NOMO-1 treated with DMSO at 0.1 percent for 48 hours (cell line): ENCODE measurements around the gene CREBBP.

Experiments
- DNase-seq: peaks from one replicate; lab custom pipeline; 2025; ENCODE audit not compliant: unreplicated experiment; lab: John Stamatoyannopoulos, UW

Gene CREBBP

DNA sequence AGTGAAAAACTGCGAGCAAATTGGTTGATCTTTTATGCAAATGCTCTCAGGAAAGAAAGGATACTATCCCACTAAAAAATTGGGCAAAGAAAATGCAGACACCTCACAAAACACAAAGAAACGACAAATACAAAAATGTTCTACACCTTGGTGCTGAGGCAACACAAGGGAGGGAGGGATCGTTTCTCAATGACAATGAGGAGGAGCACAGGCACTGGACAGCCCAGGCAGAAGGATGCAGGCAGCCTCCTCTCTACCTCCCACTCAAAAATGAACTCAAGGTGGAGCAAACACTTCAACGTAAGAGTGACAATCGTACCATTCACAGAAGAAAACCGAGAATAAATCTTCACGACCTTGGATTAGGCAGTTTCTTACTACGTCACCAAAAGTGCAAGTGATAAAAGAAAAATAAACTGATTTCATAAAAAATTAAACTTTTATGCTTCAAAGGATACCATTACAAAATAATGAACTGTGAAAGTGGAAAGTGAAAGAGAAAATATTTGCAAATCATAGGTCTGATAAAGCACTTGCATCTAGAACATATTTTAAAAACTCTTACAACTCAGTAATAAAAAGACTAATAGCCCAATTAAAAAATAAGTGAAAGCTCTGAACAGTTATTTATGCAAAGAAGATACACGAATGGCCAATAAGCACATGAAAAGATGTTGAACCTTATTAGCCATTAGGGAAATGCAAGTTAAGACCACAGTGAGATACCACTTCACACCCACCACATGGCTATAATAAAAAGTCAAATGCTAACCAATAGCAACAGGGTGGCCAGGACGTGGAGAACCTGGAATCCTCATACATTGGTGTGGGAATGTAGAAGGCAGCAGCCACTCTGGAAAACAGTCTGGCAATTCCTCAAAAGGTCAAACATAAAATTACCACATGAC is 82.4 kb downstream of the CREBBP start:
- no peak for DNase-seq

DNA sequence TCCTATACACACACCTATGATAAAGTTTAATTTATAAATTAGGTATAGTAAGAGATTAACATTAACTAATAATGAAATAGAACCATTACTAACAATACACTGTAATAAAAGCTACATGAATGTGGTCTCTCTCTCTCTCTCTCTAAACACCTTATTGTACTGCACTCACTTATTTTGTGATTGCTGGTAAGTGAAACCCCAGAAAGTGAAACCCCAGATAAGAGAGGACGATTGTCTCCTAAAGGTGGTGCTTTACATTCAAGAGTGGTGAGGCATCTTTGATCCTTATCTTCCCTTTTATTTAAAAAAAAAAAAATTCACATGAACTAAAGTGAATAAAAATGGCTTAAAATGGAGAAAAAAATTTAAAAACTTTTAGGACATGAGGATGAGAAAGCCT is 83.0 kb downstream of the CREBBP start:
- DNase-seq: no peak

DNA sequence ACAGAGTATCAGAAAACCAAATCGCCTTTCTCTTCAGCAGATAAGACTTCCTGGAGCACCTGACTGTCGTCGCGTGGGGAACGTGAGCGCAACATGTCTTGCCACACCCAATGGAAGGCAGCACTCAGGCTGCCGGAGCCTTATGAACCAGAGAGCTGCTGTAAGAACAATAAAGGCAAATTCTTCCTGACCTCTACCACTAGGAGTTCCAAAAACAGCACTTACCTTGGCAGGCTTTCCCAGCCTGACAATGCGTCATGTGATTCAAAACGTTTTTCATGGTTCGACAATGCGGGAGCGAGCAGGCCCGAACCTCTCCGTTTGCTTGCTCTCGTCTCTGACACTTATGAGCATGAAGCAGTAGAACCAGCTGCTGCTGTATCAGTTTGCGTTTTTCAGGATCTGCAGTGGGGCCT is 87.3 kb downstream of the CREBBP start:
- no peak for DNase-seq

DNA sequence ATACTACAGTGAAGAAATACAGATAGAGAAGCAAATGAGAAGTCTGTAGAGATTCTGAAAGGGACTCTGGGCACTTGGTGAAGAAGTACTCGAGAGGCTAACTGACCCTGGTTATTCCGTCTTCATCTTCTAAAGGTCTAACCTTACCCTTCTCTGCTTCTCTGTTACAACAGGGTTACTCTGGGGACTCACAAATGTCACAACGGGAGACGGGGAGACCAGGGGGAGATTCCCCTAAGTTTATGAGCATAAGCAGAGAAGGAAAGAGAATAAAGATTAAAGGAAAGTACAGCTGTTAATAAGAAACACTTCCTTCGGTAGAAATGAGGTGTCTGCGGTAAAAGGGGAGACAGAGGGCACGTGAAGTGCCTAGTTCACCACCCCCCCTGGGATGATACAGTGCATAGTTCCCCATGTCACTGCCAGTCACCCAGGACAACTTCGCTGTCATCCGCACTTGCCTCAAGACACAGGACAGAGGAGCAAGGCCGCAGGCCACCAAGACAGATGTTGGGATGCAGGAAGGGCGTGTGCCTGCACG is 88.0 kb downstream of the CREBBP start:
- DNase-seq: no peak

DNA sequence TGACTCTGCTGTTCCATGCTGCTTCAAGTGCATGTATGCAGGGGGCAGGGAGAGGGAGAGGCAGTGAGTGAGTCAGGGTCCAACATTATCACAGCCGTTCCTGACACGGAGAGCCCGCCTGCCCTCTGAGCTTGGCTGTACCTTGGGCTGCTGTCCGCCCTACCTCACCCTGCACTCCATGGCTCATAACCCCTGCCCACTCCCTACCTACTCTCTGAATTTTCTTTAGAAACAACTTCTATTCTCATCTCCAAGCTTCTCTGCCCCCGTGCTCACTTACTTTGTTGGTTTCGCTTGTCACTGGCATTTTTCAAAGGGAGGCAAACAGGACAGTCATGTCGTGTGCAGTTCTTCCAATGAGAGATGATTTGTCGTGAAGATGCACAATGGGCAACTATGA is 88.8 kb downstream of the CREBBP start:
- DNase-seq: no peak

DNA sequence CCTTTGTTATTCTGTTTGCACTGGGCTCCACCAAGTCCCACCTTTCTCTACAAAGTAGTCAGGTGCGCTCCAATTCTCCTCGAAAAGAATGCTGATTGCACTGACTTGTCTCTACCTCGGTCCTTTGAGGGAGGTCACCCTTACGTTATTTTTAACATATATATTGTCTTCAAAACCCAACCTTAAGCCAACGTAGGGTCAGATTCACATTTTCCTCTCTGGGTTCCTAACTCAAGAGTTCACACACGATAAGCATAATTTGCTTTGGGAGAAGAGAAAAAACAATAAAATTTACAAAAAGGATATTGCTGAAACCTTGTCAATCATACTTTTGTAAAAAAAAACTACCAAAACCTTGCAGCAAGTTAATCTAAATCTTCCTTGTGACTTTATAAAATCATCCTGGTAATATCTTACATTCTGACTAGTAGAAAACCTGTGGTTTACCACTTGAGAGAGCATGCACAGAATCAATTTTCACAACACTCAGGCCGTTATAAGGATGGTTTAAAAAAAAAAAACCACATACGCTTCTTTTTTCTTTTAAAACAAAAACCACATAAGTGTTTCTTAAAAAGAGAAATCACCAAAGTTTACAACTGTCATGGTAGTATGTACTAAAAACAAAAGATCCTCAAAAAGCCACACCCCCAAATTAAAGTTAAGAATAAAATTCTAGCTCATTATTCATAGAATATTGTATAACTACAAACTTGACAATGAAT is 91.0 kb downstream of the CREBBP start:
- DNase-seq: no peak

DNA sequence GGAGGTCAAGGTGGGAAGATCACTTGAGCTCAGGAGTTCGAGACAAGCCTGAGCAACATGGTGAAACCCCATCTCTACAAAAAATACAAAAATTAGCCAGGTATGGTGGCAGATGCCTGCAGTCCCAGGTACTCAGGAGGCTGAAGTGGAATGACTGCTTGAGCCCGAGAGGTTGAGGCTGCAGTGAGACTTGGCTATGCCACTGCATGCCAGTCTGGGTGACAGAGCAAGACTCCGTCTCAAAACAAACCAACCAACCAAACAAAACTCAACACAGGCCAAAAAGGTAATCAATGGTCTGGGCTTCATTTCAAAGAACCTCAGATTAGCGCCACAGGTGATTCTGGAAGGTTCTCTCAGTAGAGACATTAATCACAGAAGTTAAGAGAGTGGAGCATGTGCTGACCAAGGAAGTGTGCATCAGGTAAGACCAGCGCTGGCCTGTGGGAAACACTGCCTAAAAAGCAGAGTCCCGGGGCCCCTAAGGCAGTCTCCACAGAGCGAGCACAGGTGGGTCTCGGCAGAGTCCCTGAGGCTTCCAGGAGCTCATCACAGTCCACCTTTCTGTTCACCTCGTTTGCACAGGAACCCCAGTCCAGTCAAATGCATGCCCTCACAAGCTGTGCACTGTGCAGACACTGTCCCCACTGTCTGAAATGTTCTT is 91.7 kb downstream of the CREBBP start:
- no peak for DNase-seq

DNA sequence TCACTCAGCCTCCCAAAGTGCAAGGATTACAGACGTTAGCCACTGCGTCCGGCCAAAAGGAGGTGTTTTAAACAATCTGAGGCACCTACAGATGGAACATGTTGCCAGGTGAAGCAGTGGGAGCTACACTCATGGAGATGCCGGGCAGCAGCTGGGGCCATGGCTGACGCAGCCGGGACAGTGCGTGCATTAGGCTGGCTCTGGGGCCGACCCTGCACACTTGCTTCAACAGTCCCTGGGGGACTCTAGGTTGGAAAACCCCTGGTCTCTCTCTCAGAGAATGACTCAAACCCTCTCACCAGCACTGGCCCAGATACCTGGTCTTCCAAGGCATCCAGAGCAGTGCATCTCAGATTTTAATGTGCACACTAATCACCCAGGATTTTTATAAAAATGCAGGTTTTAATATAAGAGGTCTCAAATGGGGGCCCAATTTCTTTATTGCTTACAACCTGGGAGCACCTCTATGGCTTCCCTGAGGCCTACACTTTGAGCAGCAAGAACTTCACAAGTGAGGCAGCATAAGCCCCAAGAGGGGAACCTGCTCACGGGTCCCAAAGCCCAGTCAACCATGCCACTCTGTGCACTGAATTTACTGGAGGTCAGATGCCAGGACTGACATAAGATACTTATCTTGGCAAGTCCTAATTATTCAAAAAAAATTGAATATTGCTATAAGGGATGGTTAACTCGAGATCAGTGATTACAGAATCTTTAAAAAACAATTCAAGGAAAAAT is 92.4 kb downstream of the CREBBP start:
- DNase-seq: no peak

DNA sequence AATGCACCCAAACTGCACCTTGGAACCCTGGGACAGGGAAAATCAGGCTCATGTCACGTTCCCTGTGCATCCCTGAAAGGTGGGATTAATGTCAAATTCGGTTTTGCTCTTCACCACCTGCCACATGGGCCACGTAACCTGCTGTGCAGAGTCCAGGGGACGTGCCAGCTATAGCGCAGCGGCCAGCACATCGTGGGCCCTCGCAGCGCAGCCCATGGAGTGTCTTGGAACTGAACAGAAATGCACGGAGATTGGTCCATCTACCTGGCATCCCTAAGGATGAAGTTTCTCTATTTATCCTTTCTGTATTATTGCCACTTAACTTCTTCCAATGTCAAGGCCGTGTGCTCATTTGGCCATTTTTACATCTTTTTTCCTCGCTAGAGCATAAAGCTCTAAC is 95.1 kb downstream of the CREBBP start:
- DNase-seq: no peak

DNA sequence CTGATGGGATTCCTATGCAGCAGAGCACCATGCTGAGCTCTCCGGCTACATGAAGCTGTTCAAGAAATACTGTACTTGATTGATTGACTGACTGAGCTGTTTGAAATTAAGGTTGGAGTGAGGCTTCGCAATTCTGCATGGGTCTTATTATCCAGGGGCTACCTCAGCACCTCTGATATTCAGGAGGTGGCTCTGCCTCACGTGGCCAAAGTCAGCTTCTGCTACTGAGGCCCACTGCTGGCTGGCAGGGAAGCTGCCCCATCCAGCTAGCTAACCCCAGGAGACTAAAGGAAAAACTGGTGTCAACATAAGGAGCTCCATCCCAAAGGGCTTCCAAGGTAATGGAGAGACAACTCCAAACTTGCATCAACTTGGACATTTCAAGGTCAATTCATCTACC is 97.0 kb downstream of the CREBBP start:
- DNase-seq: no peak

DNA sequence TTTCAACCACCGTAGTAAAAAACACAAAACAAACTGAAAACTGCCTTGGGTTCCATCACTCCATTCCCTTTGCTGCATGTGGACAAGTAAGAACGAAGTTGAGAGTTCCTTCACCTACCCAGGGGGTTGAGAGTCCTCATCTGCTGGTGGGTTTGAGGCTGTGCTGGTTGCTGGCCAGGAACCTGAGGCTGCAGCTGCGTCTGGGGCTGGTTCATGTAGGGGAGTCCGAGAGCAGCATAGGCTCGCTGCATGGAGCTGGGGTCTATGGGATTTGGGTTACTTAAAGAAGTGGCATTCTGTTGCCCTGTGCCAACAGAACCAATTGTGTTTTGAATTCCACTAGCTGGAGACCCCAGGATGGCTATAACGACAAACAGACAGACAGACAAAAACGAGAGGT is 97.9 kb downstream of the CREBBP start:
- no peak for DNase-seq

DNA sequence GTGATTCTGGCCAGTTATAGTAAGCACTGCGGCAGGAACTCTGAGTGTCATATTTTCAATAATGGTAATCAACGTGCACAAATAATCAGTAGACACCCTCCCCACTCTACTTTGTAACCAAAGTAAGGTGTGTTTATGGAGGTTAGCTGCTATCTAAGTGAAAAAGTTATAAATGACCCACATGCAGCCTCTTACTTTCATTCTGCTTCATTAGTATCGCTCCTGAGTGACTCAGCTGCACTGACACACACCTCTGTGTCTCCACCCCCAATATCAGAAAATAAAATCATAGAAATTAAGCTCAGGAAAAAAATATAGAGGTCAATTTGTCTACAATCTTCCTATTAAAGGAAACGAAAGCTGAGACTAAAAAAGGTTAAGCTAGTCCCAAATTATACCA is 99.1 kb downstream of the CREBBP start:
- DNase-seq: no peak

DNA sequence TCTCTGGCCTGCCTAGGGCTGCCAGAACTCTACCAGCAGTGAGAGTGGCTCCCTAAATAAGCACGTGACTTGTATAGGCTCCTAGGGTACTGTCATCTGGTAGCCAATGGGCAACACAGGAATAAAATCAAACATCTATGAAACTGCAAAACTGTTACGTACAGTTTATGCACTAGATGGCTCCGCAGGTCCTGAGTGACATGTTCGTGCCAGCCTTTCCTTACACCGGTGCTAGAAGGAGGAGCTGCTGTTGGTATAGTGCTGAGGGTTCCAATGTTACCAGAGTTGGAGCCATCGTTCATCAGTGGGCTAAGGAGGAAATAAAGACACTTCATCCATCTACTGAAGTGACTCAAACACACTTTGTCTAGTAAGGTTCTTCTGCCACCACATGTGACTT is 99.9 kb downstream of the CREBBP start:
- no peak for DNase-seq

DNA sequence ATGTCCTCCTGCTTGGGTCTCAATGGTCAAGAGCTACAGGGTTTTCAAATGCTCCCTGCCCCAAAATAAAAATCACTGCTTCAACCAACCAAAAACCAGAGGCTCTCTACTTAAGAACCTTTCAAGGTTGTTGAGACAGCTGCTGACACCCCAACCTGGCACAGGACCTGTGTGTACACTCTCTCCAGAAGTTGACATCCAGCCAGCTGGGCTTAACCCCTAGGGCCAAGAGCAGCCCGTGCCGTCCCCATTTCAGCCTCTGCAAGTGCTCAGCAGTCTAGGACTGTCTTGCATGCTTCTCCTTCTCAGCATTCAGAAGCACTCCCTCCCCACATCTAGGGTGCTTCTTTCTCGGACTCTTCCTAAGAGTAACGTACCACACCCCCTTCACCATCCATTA is 104.2 kb downstream of the CREBBP start:
- DNase-seq: no peak

DNA sequence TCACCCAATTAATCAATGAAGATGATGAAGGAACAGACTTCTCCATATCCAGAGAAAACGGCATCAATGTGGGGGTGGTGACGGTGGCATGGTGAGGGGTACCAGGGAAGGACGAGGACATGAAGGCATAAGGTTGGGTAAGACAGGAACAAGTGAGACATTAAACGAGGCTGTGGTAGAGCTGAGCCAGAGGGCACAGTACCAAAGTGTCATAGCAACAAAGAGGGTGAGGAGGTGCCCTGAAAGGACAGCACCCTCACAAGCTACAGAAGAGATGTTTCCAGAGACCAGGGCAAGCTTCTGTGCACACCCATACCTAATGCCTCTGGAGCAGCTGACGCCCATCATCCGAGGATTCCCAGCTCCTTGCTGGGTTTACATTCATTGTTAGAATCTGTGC is 105.7 kb downstream of the CREBBP start:
- DNase-seq: no peak

DNA sequence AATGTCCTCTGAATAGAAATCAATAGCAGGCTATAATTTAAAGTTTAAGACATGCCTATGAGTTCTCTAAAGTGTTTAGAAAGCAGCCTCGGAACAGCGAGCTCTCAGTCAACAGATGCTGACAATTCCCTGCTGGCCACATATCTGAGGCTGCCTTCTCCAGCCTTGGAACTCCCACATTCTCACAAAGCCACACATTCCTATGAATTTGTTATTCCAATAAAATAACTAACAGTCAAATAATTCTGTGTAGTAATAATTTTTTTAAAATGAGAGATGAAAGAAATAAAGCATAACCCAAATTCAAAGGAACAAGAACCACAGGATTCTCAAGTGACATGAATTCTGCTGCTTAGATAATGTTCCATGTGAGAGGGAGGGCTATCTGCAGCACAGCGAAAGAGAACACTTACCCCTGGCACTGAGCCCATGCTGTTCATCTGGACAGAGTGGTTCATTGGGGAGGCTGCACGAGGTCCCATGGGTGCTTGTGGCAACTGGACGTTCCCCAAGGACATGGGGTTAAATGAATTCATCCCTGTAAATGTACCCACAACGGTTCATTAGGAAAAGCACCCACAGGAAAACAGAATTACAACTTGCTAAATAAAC is 106.3 kb downstream of the CREBBP start:
- DNase-seq: no peak

DNA sequence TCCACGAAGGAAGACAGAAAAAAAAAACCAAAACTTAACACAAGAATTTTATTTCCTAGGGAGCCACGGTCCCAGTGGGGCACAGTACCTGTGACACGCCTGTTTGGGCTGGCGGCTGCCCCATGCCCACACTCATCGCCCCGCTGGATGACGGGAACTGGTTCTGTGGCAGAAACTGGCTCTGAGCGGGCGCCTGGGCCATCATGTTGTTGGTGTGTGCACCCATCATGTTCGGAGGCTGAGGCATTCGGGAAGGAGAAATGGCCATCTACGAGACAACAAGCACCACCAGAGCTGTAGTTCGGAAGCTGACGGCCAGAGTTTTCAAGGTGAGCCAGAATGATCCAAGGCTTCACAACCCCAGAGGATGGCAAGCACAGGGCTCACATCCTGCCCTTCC is 106.8 kb downstream of the CREBBP start:
- DNase-seq: no peak

DNA sequence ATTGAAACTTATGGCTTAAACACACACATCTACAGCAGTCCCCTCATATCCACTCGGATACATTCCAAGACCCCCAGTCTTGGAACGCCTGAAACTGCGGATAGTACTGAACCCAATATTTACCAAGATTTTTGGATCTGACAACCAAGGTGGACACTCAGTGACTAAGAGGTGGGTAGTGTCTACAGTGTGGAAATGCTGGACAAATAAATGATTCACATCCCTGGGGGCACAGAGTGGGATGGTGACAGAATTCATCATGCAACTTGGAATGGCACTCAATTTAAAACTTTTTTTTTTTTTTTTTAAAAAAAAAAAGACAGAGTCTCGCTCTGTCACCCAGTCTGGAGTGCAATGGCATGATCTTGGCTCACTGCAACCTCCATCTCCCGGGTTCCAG is 109.0 kb downstream of the CREBBP start:
- no peak for DNase-seq

DNA sequence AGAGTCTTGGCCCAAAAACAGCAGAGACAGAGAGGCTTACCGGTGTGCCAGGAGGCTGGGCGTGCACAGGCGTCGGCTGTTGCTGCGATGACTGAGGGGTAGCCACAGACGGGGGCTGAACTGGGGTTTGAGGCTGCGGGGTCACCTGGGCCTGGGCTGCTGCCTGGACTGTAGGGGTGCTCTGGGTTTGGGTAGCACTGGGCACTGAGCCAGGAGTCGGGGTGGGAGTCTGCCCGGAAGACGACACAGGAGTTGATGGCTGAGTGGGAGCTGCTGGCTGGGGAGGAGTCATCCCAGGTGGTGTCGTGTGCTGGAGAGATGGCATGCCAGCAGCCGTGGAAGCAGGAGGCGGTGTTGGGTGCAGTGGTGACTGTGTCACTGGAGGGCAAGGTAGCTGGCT is 110.0 kb downstream of the CREBBP start:
- no peak for DNase-seq

DNA sequence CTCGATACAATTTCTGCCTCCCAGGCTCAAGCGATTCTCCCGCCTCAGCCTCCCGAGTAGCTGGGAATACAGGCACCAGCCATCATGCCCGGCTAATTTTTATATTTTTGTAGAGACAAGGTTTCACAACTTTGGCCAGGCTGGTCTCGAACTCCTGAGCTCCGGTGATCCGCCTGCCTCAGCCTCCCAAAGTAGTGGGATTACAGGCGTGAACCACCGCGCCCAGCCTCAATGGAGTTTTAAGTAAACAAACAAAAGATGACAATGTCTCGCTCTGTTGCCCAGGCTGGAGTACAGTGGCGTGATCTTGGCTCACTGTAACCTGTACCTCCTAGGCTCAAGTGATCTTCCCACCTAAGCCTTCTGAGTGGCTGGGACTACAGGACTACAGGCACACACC is 110.6 kb downstream of the CREBBP start:
- no peak for DNase-seq

DNA sequence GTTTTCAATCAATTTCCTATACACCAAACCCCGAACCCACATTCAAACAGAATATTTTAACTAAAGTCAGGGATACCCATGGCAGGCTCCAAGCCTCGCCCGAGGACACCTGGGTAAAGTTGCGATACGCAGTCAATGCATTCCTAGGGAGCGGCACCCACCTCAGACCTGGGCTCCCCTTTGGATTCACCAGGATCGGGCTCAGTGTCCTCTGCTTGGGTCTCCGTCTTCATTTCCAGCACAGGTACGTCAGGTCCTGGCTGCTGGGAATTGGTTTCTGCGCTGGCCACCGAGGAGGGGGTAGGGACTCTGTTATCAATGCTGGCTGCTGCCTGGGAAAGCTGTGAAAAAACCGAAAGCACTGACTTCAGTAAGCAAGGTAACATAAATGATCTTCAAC is 111.5 kb downstream of the CREBBP start:
- no peak for DNase-seq
